ENCODE measurements around the gene PLAGL2.

PLAGL2 gene

DNA sequence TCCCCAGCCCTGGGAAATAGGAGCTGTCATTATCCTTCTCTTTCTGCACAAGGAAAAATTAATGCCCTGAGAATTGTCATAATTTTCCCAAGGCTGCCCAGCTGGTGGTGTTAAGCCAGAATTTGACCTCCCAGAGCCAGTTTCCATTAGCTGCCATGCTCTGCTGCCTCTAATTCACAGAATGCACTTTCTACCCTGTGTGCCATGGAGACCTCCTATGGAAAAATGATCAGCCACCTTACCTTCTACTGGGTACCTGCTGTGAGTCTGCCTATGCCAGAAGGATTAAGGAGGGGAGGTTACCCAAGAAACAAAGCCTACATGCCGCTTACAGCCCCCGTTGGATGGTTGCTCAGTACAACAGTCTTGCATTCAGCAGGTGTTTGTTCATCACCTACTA, 29.3 kb upstream of the PLAGL2 start:
- no peak overlapping the region for H3K4me3 ChIP-seq (replicated peaks; ENCODE audit: low read depth, low read length)
- no peak for DNase-seq (ENCODE audit: low read depth)
- TF ChIP-seq, protein P1, sequence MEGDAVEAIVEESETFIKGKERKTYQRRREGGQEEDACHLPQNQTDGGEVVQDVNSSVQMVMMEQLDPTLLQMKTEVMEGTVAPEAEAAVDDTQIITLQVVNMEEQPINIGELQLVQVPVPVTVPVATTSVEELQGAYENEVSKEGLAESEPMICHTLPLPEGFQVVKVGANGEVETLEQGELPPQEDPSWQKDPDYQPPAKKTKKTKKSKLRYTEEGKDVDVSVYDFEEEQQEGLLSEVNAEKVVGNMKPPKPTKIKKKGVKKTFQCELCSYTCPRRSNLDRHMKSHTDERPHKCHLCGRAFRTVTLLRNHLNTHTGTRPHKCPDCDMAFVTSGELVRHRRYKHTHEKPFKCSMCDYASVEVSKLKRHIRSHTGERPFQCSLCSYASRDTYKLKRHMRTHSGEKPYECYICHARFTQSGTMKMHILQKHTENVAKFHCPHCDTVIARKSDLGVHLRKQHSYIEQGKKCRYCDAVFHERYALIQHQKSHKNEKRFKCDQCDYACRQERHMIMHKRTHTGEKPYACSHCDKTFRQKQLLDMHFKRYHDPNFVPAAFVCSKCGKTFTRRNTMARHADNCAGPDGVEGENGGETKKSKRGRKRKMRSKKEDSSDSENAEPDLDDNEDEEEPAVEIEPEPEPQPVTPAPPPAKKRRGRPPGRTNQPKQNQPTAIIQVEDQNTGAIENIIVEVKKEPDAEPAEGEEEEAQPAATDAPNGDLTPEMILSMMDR (IDR thresholded peaks at IDR 0.05; ENCODE audit: low read length, missing control alignments), result no peak

DNA sequence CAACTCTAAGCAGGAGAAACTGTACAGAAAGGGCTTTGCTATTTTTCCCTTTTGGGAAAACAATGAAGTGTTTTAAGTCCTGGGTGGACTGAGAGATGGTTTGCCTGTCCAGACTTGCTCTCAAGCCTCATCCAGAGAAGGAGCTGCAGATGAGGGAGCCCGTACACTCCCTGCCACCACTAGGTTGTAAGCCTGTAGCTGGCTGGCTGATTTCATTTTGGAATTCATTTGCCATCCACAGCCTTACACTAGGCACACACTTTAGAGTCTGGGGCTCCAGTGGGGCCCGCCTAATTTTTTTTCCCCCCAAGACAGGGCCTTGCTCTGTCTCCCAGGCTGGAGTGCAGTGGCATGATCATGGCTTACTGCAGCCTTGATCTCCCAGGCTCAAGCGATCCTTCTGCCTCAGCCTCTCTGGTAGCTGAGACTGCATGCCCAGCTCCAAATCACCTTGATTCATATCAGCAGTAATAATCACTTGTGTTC, 28.5 kb upstream of the PLAGL2 start:
- DNase-seq (ENCODE audit: low read depth), result no peak
- TF ChIP-seq, protein P1 (IDR thresholded peaks at IDR 0.05; ENCODE audit: low read length, missing control alignments), result no peak
- H3K4me3 ChIP-seq (replicated peaks; ENCODE audit: low read depth, low read length), result no peak overlapping the region

DNA sequence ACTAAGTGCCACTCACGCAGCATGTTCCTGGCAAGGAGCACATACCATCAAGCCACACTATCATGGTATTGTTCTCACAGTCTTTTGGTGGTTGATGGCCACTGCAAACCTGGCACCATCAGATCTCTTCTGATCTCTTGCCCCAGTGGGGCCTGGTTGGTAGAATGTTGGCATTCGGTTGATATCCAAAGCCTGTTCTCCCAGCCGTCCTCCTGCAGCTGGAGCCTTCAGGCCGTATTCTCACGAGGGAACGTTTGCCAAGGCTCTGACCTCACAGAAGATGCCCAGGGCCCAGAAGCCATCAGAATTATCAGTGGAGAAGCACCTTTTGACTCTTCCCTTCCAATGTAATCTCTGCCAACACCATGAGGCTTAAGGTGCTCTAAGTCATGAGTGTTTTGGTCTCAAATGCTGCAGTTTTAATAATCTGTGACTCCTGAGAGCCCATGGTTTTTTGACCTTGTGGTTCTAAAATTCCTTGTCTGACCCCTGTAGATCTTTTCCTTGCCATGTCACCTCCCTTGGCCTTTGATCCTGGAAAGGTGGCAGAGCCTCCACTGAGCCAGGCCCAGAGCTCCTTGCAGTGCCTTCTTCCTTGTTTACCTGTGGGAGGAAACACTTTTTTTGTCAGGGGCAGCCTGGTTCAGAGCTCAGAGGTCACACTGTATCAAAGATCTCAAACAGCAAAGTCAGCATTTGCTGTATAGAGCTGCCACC, 27.9 kb upstream of the PLAGL2 start:
- DNase-seq (ENCODE audit: low read depth), result no peak
- TF ChIP-seq, protein P1 (IDR thresholded peaks at IDR 0.05; ENCODE audit: low read length, missing control alignments), result no peak
- no peak overlapping the region for H3K4me3 ChIP-seq (replicated peaks; ENCODE audit: low read depth, low read length)

DNA sequence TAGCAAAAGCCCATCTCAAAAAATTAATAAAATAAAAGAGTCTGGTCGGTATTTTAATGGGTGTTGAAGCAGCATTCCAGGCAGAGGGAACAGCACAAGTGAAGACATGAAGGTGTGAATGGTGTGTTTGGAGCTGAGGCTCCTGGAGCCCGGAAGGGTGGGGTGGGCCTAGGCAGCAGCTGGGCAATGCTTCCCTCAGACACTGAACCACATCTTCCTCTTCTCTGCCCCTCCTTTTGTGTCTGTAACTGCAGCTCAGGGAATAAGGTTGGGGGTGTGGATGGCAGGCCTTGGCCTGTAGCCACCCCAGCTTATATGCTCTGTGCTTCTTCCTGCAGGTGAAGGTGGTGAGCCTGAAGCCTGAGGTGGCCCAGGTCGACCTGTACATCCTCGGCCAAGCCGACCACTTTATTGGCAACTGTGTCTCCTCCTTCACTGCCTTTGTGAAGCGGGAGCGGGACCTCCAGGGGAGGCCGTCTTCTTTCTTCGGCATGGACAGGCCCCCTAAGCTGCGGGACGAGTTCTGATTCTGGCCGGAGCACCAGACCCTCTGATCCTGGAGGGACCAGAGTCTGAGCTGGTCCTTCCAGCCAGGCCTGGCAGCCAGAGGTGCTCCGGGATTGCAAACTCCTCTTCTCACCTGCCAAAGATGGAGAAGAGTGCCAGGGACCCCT, 26.7 kb upstream of the PLAGL2 start:
- H3K4me3 ChIP-seq (replicated peaks; ENCODE audit: low read depth, low read length), result no peak overlapping the region
- TF ChIP-seq, protein P1 (IDR thresholded peaks at IDR 0.05; ENCODE audit: low read length, missing control alignments), result no peak
- no peak for DNase-seq (ENCODE audit: low read depth)

DNA sequence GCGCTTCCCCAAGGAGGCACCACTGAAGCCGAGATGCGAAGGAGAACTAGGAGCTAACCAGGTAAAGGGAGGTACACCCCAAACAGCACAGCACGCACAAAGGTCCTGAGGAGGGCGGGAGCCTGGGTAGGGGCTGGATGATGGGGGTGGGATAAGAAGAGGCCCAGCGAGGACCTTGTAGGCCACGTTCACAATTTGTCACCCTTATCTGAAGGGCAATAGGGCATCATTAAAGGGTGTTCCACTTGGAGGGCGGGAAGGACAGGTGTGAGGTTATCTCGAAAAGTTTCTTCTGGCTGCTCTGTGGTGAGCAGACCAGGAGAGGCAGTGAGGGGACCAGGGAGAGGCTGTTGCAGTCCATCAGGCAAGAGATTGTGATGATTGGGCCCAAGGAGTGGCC, 25.7 kb upstream of the PLAGL2 start:
- H3K4me3 ChIP-seq (replicated peaks; ENCODE audit: low read depth, low read length), result no peak overlapping the region
- no peak for DNase-seq (ENCODE audit: low read depth)
- TF ChIP-seq, protein P1 (IDR thresholded peaks at IDR 0.05; ENCODE audit: low read length, missing control alignments), result no peak

DNA sequence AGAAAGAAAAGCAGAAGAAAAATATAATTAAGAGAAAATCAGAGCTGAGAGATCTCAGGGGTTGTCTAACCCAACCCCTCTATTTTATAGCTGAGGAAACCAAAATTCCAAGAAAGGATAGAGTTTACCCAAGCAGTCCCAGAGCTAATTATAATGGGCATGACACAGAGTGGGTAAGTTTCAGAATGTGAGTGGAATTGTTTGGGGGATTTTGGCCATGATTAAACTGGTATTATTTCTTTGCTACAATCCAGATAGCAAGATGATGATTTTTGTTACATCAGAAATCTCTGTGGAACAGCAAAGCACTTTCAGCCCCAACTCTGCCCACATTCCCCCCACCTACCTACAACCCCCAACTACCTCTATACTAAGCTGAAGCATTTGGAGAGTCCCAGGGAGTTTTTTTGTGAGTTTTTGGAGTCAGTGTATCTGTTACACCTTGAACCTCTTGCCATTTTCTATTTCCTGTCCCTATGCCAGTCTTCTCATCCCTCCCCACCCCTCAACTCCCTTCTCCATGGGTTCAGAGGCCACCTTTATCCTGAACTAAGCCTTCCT, 24.9 kb upstream of the PLAGL2 start:
- TF ChIP-seq, protein P1 (IDR thresholded peaks at IDR 0.05; ENCODE audit: low read length, missing control alignments), result no peak

More for the DNA sequence above, 24.9 kb upstream of the PLAGL2 start:
- no peak for DNase-seq (ENCODE audit: low read depth)
- H3K4me3 ChIP-seq (replicated peaks; ENCODE audit: low read depth, low read length), result no peak overlapping the region

Data from fibroblast of pulmonary artery (primary cell).